Ishikawa (cell line): ENCODE measurements around the gene MMS22L.

ENCODE experiments used
- CEBPB ChIP-seq: IDR thresholded peaks from 2 replicates; pipeline ENCODE4 v1.6.1; 2012
- CREB1 ChIP-seq: IDR thresholded peaks from 2 replicates; pipeline ENCODE4 v1.6.1; 2012; ENCODE audit warnings: low read depth
- EP300 ChIP-seq: IDR thresholded peaks from 2 replicates; pipeline ENCODE4 v1.6.1; 2012; ENCODE audit warnings: borderline replicate concordance
- FOXM1 ChIP-seq: IDR thresholded peaks from 2 replicates; pipeline ENCODE4 v1.6.1; 2012; ENCODE audit warnings: low read depth, borderline replicate concordance
- MAX ChIP-seq: IDR thresholded peaks from 2 replicates; pipeline ENCODE4 v1.6.1; 2012
- NFIC ChIP-seq: IDR thresholded peaks from 2 replicates; pipeline ENCODE4 v1.6.1; 2012
- RAD21 ChIP-seq: IDR thresholded peaks from 2 replicates; pipeline ENCODE4 v1.6.1; 2012; ENCODE audit warnings: low read depth
- REST ChIP-seq: IDR thresholded peaks from 2 replicates; pipeline ENCODE4 v1.6.1; 2012; ENCODE audit warnings: low read depth, mild to moderate bottlenecking
- TAF1 ChIP-seq: IDR thresholded peaks from 2 replicates; pipeline ENCODE4 v1.6.1; 2012; ENCODE audit warnings: low read depth, mild to moderate bottlenecking
- TCF12 ChIP-seq: IDR thresholded peaks from 2 replicates; pipeline ENCODE4 v1.6.1; 2012; ENCODE audit warnings: low read depth
- YY1 ChIP-seq: IDR thresholded peaks from 2 replicates; pipeline ENCODE4 v1.6.1; 2012; ENCODE audit warnings: low read depth

DNA sequence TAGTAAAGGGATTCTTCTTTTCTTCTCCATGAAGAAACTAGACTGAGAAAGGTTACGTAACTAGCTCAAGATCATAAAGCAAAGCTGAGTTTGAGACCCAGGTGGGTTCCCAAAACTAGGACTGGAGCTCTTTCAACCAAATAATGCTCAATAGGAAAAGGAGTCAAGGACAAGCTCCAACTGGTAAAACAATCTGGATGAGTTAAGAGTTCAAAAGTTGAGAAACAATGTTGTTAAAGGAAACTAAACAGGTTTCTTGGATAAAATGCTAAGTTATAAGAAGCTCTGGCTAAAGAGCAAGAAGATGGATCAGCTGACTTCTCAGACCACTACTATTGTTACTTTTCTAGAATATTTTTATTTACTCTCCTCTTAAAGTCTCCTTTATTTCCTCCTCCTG is 137.3 kb downstream of the MMS22L start:
- TF ChIP-seq TCF12 (no peak), MAX (no peak), TAF1 (no peak), NFIC (no peak), REST (no peak), EP300 (no peak), CREB1 (no peak), CEBPB (no peak), YY1 (no peak), FOXM1 (no peak), RAD21 (no peak)
